Uterus (tissue), 2 donors: Measurements from ENCODE around the gene IGF2BP2.

Source experiments
- CTCF ChIP-seq, 4 experiments: fragments of 200-600 bp in 2 of 4; fragments of 450-650 bp in 2 of 4; sonication (generic) in 2 of 4; IDR thresholded peaks; one replicate each; pipeline ENCODE4 v1.5.1; 2016 to 2019; ENCODE audit warnings: antibody characterized with exemption in 4 of 4, mild to moderate bottlenecking in 2 of 4, moderate library complexity in 1 of 4
- POLR2A ChIP-seq, 2 donors: fragments of 450-650 bp; IDR thresholded peaks; one replicate each; pipeline ENCODE4 v1.6.1; 2016; ENCODE audit warnings: antibody characterized with exemption in 2 of 2, mild to moderate bottlenecking in 1 of 2, moderate library complexity in 1 of 2

GRCh38 chr3:185606196-185606595, 218.6 kb downstream of the IGF2BP2 start:
- TF ChIP-seq CTCF (IDR thresholded peaks at IDR 0.05) (no peak), POLR2A (IDR thresholded peaks at IDR 0.05) (no peak)
